HG02973 (cell line): ENCODE measurements around the gene FER.
"Not testable (repeated sequence)": the region's sequence is repeated elsewhere in the genome, so short reads cannot be mapped to it uniquely, and the experiment has no call there.

Experiments used
- ATAC-seq: cut with Tn5 transposase; IDR thresholded peaks from one replicate; pipeline ENCODE4 v1.9.1; 2021; ENCODE audit warnings: moderate library complexity; ENCODE audit not compliant: unreplicated experiment

FER gene

DNA sequence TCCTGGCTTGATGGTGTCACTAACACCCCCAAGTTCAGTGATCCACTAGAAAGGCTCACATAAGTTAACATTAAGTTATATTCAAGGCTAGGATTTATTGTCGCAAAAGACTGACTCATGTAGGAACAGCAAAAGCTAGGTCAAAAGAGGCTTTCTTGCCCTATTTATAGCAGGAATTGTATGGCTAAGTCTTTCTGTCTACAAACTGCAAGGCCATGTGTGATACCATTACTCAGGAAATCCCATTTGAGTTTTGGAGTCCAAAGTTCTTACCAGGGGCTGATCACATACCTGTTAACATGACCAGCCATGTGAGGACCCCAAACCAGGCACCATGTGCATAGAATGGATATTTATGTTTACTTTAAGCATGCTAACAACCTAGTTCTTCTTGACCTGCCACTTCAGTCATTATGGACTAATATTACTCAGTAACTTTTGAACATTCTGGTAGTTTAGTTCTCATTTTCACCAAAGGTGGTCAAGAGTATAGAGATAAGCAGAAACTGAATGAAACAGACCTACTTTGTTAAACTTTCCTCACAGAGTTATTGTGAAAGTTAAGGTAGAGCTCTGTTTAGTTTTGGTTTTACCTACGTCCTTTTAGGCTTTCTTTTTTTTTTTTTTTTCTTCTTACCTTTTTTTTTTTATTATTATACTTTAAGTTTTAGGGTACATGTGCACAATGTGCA, 281.1 kb downstream of the FER start:
- peak; percentile 77 for ATAC-seq

DNA sequence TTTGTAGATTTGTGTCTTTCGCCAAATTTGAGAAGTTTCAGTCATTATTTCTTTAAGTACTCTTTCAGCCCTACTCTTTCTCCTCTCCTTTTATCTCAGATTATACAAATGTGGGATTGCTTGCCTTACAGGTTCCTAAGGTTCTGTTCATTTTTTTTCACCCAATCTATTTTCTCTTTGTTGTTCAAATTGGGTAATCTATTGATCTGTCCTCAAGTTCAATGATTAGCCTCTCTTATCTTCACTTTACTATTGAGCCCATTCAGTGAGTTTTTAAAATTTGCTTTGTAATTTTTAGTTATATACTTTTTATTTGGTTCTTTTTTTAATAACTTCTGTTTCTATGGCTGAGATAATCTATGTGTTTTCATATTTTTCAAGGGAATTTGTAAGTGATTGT, 282.1 kb downstream of the FER start:
- no peak for ATAC-seq

DNA sequence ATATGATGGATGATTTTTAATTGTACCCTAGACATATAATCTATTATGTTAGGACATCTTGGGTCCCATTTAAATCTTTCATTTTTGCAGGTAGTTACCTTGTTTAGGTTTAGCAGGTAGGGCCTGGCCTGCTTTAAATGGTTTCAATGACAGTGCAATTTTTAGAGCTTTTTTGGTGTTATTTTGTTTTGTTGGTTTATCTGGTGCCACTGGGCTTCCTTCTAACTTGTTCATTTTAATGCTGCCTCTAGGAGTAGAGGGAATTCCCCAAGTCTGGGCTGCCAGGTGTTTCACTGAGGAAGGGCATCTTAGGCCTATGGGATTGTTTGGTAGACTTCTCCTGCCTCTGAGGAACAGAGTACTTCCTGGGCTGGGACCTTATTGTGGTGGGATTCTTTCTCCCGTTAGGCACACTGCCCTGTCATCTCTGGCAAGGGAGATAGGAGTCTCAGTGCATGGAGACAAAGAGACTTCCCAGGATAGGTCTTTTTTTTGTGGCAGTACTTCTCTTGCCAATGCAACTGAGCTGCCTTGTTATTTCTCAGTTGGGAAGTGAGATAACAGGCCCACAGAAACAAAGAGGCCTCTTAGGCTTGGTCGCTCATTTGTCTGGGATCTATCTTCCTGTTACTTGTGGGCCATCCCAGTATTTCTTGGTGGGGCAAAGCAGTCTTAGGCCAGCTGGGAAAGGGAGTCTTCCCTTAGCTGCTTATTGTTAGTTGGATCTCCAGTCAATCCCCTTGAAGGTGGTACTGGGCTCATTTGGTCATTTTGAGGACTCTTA, 282.9 kb downstream of the FER start:
- ATAC-seq: no peak

DNA sequence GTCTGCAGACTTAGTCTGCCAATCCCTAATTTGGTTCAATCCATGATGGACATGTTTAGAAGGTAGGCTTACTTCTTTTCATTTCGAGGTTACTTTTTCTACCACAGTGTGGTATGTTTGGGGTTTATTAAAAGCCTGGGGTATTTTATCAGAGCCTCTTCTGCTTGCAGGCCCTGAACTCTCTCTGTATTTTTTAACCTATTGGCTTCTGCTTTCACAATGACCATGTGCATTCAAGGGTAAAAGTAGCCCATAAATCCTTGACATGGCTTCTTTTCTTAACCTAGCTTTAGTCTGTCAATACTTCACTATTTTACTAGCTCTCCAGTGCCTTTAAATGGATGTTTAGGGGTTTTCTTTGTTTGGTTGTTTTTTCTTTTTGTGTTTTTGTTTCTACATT, 286.6 kb downstream of the FER start:
- peak; percentile 46 for ATAC-seq

DNA sequence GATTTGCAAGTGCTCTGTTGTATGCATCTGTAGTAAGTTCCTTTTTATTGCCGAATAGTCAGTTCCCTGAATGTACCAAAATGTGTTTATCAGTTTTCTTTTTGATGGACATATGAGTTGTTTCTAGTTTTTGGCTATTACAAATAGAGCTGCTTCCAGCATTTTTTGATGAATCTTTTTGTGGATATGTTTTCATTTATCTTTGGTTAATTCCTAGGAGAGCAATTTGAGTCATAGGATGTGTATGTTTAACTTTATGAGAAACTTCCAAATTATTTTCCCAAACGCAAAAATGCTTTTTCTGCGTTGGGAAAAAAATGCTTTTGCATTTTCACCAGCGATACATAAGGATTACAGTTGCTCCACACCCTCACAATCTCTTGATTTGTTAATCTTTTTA, 287.7 kb downstream of the FER start:
- no peak for ATAC-seq

DNA sequence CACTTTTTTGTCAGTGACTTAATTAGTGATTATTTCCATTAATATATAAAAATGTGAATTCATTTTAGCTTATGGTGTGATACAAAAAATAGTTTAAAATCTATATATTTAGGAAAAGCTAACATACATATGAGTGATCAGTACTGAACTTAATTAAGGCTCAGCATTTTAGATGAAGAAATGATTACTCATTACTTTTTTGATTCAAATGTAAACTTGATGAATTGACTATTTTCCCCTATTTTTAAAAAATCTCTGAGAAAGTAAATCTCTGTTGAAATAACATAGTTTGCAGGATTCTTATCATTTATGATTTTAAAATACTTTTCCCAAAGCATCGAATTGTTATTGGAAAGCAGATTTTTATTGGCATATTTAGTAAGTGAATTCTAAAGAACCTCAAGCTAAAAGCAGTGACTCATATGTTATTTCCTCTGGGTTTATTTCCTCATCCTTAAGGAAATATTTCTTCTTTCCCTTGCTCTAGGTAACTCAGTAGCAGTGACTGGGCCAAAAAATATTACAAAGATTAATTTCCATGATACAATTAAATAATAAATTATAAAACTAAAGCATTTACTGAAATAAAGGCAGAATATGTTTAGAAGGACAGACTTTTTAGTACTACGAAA, 290.6 kb downstream of the FER start:
- ATAC-seq: no peak

DNA sequence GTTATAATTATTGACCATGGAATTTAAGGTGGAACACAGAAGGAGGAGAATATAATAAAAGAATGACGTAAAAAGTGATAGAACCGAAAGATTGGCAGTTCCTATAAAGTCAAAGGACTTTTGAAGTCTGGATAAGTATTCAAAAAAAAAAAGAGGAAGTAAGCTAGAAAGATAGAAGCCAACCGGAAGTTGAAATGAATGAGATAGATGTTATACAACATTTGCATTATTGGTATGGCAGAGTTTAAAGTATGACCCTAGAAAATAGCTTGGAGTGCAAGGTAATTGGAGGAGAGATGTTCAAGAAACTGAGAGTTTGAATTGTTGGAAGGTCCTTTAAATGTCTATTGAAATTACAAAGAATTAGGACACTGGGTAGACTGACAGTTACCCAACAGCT, 293.6 kb downstream of the FER start:
- ATAC-seq: peak; percentile 81

DNA sequence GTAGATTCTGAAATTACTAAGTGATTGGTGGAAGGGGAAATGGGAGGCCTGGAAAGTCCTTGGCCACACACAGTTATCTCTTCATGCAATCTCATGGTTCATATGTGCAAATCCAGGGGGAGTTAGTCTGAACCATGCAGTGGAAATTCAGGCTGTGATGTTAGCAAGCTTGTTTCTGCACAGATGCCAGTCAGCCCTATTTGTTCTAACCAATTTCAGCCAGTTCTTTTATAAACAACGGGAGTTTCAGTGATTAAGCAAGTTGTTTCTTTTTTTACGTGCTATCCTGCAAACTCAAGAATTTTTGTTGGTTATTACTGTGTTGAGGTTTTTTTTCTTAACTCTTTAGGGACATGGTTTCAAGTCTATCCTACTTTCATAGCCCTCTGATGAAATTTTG, 298.0 kb downstream of the FER start:
- no peak for ATAC-seq

DNA sequence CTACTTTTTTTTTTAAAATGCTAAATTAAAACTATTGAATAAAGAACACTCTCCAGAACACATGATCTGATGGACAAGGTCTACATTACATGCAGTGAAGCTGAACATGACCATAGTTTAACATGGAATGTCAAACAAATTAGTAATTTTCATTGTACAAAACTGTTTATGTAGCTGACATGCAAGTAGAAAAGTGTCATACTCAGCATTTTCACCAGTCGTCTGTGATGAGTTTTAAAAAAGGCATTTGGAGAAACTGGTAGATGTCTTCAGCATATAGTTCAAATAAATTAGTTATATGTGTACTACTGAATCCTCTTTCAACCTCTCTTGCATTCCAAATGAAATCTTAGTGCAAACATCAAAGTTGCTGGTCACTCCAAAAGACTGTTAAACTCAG, 301.9 kb downstream of the FER start:
- ATAC-seq: no peak

DNA sequence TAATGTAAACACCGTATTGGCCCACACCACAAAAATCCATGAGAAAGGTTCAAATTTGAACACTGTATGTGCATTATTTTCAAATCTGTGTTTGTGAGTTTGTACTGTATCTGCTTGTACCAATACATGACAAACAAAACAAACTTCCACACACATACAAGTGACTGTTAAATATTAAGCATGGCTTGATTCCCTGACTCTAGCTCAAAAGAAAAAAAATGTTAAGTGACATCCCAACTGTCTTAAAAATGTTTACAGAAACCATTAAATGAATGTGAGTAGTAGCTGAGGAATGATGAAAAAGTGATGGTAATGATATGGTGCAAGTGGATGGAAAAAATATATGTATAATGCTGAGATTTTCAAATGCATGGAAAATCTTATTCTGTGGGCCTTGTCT, 302.6 kb downstream of the FER start:
- ATAC-seq: not testable (repeated sequence)

DNA sequence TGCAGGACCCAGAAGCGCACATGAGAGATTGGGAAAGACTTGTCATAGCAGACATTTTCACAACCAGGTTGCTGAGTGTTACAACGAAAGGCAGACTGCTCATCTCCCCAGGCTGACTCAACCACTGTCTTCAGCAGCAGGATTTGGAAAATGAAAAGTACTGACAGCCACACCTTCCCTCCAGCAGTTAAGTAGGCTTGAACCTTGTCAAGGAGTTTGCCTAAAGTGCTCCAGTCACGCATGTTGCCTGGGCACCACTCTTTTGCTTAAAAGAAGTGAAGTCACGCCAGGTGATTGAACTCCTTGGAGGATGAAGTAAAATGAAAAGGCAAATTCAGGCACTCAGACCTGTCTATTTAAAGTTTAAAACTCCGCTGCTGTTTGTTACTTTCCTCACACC, 304.5 kb downstream of the FER start:
- not testable (repeated sequence) for ATAC-seq

DNA sequence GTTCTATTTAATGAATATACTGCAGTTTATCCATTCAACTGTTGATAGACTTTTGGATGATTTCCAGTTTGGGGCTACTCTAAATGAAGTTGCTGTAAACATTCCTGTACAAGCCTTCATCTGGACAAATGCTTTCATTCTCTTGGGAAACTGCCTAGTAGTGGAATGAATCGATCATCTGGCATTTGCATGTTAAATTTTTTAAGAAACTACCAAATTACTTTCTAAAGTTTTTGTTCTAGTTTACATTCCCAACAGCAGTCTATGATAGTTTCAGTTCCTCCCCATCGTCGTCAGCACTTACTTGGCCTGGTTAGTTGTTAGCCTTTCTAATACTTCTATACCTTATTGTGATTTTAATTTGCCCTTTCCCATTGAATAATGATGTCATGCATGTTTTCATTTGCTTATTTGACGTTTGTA, 306.3 kb downstream of the FER start:
- ATAC-seq: peak; percentile 62

DNA sequence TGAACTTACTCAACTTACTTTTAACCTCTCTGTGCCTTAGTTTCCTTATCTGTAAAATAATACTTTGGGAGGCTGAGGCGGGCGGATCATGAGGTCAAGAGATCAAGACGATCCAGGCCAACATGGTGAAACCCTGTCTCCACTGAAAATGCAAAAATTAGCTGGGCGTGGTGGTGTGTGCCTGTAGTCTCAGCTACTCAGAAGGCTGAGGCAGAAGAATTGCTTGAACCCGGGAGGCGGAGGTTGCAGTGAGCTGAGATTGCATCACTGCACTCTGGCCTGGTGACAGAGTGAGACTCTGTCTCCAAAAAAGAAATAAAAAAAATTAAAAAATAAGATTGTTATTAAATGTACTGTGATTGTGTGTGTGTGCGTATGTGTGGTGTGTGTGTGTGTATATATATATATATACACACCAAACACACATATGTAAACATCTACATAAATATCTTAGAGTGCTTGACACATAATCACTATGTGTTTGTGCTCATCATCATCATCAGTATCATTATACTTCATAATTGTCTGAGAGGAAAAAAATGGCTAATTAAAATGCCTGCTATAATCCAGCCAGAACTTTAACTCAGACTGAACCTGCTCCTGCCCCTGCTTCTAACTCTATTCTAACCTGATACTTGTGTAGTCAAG, 312.8 kb downstream of the FER start:
- ATAC-seq: no peak

DNA sequence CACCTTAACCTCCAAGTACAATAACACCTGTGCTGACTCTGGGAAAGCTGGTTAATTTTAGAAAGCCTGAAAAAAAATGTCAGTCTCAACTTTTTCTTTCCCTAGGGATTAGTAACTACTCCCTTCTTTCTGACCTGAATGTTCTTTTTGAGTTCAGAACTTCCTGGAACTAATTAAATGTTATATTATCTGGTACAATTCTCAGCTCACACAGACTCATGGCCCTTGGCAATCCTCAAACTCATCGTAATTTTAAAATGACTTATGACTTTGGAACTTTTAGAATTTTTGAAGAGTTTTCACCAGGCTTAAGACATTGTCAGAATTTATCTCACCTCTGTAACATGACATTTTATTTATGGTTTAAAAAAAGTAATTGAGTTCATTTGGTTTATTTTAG, 315.0 kb downstream of the FER start:
- ATAC-seq: no peak

DNA sequence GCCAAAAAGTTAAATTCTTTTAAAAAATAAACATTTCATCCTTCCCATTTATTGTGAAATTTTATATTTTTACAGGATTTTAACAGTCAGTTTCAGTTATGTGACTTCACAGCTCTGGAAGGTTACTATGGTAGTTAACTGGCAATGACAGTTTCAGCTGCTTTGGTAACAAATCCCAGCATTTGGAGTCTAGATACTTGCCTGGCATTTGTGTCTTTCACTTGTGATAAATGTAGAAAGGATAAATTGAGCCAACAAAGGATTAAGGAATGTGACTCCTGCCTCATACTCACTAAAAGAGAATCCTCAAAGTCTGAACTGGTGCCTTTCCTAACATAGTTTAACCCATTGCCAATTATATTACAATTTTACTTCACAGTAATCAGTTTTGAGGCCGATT, 315.5 kb downstream of the FER start:
- no peak for ATAC-seq

DNA sequence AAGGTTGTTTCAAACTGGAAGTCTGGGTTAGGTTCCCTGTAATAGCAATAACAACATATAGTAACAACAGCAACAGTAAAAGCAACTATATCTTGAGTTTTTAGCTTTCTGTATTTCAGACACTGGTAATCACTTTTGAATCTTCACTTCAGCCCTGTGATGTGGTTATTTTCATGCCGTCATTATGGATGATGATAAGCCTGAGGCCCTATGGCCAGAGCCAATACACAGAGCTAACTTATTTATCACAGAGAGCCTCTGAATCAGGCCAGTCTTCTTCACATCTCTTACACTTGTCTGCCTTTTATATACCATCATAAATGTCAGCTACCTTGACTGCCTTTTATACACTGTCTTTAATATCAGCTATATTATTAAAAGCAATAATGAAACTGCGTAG, 329.0 kb downstream of the FER start:
- no peak for ATAC-seq

DNA sequence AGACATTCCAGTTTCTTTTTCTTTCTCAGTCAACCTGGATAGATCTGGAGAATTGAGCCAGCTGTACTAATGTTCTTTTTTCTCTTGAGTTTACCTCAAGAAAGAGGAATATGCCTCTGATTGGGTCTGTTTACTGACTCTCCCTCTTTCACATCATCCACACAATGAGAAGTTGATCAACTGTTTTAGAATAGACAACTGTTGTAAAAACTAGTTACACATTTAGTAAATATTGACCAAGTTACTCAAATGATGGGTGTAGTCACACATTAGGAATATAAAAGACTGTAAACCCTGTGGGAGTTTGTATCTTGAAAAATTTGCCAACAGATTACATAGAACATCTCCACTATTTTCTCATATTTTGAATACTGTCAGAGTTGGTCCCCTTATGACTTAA, 330.8 kb downstream of the FER start:
- no peak for ATAC-seq

DNA sequence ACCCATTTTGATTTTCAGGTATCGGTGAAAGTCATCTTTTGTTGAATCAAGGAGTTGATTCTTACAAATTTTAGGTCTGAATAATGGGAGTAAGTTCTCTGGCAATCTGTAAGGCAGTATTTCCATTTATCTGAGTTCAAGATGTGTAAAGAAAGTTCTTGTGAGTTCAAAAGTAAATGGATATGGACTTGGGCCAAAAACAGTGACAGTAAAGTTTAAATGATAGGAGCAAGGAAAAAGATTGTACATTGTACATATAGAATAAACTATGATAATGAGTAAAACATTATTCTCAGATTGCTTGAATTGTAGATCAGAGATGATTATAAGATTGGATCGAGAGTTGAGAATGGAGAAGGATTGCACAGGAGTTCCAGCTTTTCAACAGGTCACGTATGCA, 332.8 kb downstream of the FER start:
- ATAC-seq: no peak

DNA sequence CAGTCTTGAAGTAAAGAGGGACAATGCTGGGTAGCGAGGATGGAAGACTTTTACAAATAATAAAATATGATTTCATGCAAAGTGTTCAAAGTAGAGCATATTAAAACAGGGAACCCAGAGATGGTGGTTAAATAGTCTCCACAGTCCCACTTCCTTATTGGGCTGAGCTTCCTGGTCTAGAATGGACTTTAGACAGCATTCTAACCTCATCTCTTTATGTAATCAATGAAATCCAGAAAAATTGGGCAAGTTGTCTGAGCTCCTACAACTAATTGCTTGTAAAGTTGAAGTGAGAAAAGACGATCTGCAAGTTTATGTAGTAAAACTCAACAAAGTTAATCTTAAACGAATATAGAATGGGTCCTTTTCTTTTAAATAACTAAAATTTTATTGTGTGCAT, 333.2 kb downstream of the FER start:
- ATAC-seq: no peak

DNA sequence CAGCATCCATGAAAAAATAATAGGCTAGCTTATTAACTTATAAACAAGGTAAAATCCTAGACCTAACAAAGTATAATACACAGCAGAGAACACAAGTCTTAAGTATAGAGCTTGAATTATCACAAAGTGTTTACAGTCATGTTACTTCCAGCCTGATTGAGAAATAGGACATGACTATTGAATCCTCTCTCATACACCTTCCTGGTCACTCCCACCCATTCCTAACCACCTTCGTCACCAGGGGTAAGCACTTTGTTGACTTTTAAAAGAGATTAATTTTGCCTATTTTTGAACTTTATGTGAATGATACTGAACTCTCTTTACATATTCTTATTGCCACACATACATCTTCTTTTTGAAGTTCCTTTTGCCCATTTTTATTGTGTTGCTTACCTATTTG, 336.2 kb downstream of the FER start:
- ATAC-seq: no peak

DNA sequence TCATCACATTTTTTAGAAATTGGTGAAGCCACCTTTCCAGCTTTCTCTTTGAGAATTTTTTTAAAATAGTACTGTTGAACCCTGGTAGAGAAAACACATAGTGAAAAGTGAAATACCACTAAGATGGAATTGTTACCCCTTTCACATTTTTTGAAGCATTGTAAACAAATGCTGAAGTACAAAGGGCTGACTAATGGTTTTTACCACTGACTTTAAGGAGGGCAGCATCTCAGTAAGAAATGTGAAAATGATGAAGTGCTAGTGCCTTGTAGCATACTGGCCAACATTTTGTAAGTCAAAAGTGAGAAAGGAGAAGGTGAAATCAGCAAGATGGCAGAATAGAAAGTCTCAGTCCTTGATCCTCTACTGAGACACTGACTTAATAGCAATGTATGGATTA, 341.5 kb downstream of the FER start:
- ATAC-seq: no peak

DNA sequence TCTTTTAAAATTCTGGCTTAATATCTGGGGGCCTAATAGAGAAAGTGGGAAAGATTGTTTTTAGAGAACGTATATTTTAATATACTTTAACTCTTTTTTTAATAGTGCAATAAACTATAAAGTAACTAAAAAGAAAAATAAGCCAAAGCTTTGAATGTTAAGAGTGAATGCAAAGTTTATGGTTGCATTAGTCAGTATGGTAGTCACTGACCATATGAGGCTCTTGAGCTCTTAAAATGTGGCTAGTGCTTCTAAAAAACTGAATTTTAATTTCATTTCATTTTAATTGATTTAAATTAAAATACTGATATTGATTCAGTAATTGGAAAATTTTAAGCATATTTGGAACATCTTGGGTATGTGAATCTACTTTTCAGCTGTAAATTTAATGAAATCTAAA, 351.4 kb downstream of the FER start:
- no peak for ATAC-seq
